Activated CD8-positive, alpha-beta memory T cell treated with anti-CD3 and anti-CD28 coated beads, Interleukin-2, amount 50 U/mL, for 48 hours (primary cell): ENCODE data around the gene RFTN1.

ENCODE experiments used
- DNase-seq: peaks from one replicate; pipeline ENCODE4 v3.0.0-alpha.2; 2020

The RFTN1 gene

DNA sequence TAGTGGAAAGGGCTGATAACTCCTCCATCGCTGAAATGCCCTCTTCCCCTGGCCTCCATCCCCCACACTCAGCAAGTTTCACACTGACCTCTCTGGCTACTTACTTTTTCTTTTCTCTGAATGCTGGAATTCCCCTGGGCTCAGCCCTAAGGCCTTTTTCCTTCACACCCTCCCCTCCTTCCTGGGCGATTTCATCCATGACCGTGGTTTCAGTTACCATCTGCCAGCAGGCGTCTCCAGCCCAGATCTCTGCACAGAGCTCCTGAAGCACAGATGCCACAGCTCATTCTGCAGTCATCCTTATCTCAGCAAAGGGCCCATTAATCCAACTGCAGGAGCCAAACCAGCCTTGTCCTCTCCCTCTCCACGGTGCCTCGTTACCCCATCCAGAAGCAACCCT lies 114.0 kb downstream of the RFTN1 start:
- no peak for DNase-seq

- no peak for DNase-seq
Observed at GRCh38 chr3:16398648-16399047, 114.9 kb downstream of the RFTN1 start.

DNA sequence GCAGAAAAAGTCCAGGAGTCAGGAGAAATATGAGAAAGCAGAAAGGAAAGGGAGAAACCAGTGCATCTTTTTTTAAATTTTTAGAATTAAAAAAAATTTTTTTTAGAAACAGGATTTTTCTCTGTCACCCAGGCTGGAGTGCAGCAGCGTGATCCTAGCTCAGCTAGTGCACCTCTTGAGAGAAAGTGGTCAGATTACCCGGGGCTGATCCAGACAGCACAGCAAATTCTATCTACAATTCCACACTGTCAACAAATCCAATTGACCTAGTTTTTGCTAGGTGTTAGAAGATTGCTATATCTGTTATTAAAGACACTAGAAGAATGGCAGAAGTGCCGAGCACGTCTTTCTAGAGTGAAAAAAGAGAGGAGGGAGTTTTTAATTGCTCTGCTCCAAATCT lies 117.3 kb downstream of the RFTN1 start:
- no peak for DNase-seq

DNA sequence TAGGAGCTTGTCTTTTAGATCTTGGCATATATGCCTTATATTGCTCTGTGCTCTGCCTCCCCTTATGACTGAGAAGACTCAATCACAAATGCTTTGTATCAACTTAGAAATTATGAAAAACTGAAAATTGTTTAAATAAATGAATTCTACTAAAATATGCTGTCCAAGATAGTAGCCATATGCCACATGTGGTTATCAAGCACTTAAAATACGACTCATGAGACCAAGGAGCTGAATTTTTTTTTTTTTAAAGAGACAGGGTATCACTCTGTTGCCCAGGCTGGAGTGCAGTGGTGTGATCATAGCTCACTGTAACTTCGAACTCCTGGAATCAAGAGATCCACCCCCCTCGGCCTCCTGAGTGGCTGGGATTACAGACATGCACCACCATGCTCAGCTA lies 118.3 kb downstream of the RFTN1 start:
- DNase-seq = no peak

- no peak for DNase-seq
Observed at GRCh38 chr3:16394639-16395038, 118.9 kb downstream of the RFTN1 start.

GRCh38 chr3:16392717-16393116 lies 120.8 kb downstream of the RFTN1 start:
- no peak for DNase-seq

DNA sequence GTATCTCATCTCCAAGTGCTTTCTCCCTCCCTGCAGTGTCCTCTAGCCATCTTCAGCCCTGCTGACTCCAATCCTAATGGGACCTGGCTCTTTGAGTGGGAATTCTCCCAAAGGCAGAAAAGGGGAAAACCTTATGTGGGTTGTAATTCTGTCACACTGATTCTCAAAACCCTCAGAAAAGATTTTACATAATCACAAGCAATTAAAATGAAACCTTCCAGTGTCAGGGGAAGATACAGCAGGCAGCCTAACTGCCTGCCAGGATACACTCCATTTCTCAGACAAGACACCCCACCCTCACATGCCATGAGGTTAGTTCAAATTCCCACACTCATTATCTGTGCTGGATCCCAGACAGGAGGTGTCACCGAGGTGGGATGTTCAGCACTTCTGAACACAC lies 121.4 kb downstream of the RFTN1 start:
- no peak for DNase-seq

GRCh38 chr3:16390581-16390980 lies 122.9 kb downstream of the RFTN1 start:
- no peak for DNase-seq

DNA sequence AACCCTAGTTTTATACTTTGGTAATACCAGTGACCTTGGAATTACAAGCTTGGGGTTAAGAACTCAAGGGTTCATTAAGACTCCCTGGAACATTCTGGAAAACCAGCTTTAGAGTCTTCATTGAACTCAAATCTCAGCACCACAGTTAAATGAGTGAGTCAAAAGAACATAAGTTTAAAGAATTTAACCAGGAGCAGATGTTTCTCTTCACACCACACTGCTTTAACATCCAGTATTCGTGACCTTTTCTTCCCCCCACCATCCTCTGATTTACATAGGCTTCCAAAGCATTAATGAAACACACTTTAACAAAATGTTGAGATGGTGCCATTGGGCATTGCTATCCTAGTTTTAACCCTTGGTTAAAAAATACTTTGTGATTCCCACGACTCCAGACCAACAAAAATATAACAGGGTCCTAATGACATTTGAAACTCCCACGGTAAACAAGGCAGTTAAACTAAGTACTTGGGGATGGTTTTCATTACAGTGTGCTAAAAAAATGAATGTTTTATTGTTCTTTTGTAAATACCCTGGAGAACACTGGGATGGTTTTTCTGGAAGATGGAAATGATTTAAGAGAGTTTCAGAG lies 124.6 kb downstream of the RFTN1 start:
- no peak for DNase-seq

DNA sequence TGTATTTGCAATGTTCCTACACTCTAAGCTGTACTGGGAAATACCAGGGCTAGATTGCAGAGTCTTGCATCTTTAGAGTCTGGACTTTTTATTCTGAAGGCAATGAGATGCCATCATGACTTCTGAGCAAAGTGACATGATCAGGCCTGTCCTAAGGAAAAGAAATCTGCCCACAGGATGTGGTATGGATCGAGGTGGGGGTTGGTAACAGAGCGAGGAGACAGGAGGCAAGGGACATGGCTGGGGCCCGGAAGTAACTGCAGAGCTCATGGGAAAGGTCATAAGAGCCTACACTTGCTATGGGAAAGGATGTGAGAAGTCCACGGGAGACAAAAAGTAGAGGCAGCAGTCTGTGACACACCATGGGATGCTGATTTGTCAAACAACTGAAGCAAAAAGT lies 126.9 kb downstream of the RFTN1 start:
- no peak for DNase-seq

DNA sequence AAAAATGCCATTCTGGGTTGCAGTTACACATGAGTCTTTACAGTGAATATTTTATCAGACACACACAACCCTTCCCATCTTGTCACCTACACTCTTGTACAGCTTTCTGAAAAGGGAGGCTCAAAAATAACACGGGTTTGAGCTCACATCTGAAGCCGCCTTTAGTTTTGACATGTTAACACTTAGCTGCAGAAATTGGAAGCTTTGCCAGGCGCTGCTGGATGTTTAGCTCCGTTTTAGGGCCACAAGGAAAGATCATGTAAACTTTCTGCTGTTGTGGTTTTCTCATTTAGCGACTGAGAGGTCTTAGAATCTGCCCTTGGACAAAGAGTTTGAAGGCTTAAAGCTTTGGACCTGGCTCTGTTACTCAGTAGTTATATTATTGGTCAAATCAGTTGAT lies 128.3 kb downstream of the RFTN1 start:
- DNase-seq = no peak

DNA sequence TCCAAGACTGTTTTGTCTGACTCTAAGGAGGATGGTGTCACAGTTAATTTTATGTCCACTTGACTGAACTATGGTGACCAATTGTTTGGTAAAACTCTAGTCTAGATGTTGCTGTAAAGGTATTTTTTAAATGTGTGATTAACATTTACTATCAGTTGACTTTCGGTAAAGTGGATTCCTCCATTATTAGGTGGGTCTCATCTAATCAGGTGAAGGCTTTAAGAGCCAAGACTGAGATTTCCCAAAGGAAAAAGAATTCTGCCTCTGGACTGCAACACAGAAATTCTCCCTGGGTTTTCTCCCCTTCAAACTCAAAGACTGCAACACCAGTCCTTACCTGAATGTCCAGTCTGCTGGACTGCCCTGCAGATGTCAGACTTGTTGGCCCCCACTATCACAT lies 129.6 kb downstream of the RFTN1 start:
- DNase-seq = no peak

DNA sequence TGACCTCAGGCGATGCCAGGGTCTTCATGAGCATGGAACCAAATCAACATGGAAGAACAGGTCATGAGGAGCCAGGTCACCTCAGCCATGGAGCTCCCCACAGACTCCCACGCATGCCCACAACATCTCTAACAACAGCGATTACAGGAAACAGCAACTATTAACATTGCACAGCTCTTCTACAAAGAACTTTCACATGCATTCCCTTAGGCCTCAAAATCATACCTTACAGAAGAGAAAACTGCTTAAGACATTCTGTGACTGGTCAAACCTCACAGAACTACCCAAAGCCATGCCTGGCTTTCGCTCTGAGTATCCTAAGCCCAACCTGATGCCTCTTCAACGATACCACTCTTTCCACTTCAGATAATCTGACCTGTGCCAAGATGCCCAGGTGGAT lies 130.7 kb downstream of the RFTN1 start:
- DNase-seq = no peak

- no peak for DNase-seq
Observed at GRCh38 chr3:16381426-16381825, 132.1 kb downstream of the RFTN1 start.

- no peak for DNase-seq
Observed at GRCh38 chr3:16380421-16380820, 133.1 kb downstream of the RFTN1 start.

DNA sequence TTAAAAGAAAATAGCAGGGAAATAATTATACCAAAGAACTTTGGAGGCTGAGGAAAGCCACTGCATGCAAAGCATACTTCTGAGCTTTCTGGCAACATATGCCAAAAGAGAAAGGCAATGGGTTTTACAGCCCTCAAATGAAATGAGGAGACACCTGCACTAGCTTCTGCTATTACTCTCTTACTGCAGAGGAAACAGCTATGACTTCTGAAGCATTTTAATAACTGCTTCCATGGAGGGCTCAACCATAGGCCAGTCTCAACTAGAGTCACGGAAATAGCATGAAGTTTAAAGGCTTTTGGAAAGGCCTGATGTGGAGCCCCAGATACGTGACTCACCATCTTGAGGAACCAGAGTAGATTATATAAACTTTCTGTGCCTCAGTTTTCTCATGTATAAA lies 133.7 kb downstream of the RFTN1 start:
- DNase-seq = no peak

- DNase-seq = no peak
Observed at GRCh38 chr3:16378920-16379319, 134.6 kb downstream of the RFTN1 start.

- DNase-seq = no peak
Observed at GRCh38 chr3:16378415-16378814, 135.1 kb downstream of the RFTN1 start.

GRCh38 chr3:16377847-16378302 lies 135.6 kb downstream of the RFTN1 start:
- no peak for DNase-seq

DNA sequence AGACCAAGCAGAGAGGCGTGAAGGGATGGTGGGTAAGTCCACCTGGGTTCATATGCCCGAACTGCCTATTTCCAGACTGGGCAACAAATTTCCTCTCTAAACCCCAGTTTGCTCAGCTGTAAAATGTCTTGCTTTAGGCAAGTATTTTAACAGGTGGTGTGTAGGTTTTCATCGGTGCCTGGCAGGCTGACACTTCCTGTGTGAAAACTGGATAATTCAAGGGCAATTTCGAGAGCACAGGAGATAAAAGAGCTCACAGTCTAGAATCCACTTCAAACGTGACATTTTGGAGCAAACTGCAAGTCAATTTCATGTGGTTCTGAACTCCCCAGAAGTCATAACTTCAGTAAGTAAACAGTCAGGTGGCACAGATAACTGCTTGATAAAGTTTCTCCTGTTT lies 136.3 kb downstream of the RFTN1 start:
- no peak for DNase-seq

GRCh38 chr3:16375891-16376290 lies 137.6 kb downstream of the RFTN1 start:
- DNase-seq = no peak

DNA sequence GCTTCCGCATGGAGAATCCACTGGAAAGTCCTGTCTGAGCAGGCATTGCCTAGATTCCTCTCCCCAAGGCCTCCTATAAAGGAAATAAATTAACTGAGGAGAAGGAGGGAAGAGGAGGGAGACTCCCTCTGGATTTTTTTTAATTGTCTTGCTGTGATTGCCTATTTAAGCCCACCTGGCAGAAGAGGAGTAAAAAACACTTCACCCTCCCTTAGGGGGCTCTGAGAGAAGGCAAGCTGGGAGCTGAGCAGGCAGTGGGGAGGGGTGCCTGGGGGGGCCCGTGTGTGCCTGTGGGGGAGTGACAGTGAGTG lies 138.6 kb downstream of the RFTN1 start:
- no peak for DNase-seq

DNA sequence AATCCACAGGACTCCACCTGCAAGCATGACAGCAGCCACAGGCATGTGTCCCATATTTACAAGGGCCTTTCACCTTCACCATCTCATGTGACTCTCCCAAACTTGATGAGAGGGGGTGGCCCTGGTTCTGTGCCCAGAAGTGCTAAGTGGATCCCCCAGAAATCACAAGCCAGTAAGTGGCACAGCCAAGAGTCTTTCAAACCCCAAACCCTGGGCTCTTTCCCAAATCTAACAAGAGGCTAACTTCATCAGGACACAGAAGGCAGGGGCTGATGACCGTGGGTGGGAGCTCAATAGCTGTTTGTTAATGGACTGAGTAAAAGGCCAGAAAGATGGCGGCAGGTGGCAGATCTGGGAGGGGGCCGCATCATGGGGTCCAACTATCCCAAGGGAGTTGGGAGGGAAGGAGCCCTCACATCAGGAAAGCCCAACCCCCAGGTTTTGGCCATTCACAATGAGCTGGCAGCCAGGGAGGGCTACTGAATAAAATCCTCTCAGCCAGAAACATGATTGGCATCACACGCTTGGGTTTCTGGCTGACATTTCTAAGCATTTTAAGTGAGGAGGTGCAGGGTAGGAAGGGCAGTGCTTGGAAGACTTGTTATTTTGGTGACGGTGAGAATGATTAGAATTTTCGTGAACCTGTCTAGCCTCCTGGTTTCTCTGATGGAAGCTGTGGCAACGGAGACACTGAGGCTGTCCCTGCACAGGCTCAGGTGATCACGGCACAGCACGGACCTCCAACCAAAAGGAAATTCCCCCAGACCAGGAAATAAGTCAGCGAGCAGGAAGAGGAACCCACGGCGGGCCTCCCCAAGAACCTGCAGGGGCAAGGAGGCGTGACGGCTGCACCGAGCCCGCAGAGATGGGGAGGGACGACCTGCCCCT lies 139.2 kb downstream of the RFTN1 start:
- no peak for DNase-seq

- no peak for DNase-seq
Observed at GRCh38 chr3:16373341-16373946, 140.1 kb downstream of the RFTN1 start.
